Kidney glomerular epithelial cell (primary cell): Measurements from ENCODE around the gene CHADL.
"Not testable (repeated sequence)": the region's sequence is repeated elsewhere in the genome, so short reads cannot be mapped to it uniquely, and the experiment has no call there.

Experiments used
- DNase-seq: peaks from one replicate; lab custom pipeline; 2025; lab: John Stamatoyannopoulos, UW

The CHADL gene

DNA sequence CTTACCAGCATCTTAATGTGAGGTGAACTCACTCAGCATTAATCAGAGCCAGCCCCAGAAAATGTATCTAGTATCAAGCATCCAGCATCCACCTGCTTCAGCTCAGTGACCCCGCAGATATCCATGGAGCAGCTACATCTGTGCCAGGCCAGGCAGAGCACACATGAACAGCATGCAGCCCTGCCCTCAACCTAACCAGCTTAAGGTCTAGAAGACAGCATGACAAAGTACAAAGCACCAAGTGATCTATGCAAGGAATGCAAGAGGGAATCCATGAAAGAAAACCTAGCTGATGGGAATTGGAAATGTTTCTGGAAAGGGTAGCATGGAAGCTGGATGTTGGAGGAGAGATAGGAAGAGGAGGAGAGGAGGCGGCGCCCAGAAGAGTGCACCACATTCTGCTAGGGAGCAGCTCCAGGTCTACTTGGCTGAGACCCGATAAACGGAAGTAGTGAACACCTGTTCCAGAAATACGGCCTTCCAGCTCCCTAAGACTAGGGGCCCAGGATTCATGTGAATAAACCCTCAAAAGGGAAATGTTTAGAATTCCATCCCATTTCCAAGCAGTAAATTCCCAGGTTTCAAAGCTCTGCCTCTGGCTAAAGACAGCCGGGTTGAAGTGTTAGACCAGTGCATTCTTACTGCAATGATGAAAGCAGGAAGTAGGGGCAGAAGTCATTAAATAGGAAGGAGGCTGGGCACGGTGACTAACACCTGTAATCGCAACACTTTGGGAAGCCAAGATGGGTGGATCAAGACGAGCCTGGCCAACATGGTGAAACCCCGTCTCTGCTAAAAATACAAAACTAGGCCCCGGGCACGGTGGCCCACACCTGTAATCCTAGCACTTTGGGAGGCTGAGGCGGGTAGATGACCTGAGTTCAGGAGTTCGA, 59.1 kb downstream of the CHADL start:
- DNase-seq: no peak

DNA sequence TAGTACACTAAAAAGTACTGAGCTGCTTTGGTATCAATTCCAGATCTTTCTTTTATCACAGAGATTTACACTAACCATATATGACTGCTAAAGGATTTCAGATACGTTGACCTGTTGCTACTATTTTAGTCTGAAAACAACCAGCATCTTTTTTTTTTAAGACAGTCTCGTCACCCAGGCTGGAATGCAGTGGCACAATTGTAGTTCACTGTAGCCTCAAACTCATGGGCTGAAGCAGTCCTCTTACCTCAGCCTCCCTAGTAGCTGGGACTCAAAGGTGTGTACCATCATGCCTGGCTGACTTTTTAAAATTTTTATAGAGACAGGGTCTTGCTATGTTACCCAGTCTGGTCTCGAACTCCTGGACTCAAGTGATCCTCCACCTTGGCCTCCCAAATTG, 59.8 kb downstream of the CHADL start:
- DNase-seq: no peak

DNA sequence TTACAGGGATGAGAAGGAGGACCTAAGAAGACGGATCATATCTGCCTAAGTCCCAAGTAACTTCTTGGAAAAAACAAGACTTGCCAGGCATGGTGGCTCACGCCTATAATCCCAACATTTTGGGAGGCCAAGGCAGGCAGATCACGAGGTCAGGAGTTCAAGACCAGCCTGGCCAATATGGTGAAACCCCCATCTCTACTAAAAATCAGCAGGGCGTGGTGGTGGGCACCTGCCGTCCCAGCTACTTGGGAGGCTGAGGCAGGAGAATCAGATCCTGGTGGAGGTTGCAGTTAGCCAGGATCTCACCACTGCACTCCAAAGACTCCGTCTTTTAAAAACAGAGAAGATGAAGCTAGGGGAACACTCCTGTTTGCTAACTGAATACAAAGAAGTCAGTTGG, 60.4 kb downstream of the CHADL start:
- not testable (repeated sequence) for DNase-seq
